MCF 10A (cell line): ENCODE results near the gene ZNF70. TPM values are rescaled to one million over a fixed set of nuclear protein-coding genes. Genes with fewer than 3 reads are reported as not detected.

Experiments used
- Bru-seq: library from RNA; stranded (reverse); fragments of 400-500 nt; gene quantifications from one replicate; lab custom pipeline; 2021; lab: Mats Ljungman, UMichigan
- BruChase-seq, 2 experiments: library from RNA; stranded (reverse); fragments of 400-500 nt; gene quantifications; one replicate each; lab custom pipeline; 2021; lab: Mats Ljungman, UMichigan
- BruUV-seq: library from RNA; stranded (reverse); fragments of 400-500 nt; replicated peaks from 2 replicates; lab custom pipeline; 2021; lab: Mats Ljungman, UMichigan
- CTCF ChIA-PET: fragments of 300-600 bp; sonication (Branson Sonifier 250); formaldehyde crosslinking; extraction: SDS; loops from one replicate; lab custom pipeline; 2021; ENCODE audit warnings: antibody characterized with exemption, inconsistent platforms; lab: Yijun Ruan, JAX
- POLR2A ChIA-PET: fragments of 300-600, 350-650 bp; sonication (Branson Sonifier 250); formaldehyde crosslinking; extraction: SDS; loops from one replicate; lab custom pipeline; 2020; ENCODE audit warnings: antibody characterized with exemption, inconsistent platforms; lab: Yijun Ruan, JAX
- DNase-seq: peaks from one replicate; pipeline ENCODE4 v3.0.0-alpha.2; 2018; ENCODE audit not compliant: unreplicated experiment
- H3K27ac Mint-ChIP-seq: one replicate; pipeline ENCODE4 v1.8.0; 2022; ENCODE audit warnings: mild to moderate bottlenecking, low read depth, mixed read lengths; ENCODE audit not compliant: unreplicated experiment
- H3K27me3 Mint-ChIP-seq: one replicate; pipeline ENCODE4 v1.8.0; 2022; ENCODE audit warnings: mixed read lengths; ENCODE audit not compliant: insufficient read depth, unreplicated experiment
- H3K36me3 Mint-ChIP-seq: one replicate; pipeline ENCODE4 v1.8.0; 2022; ENCODE audit warnings: mild to moderate bottlenecking, moderate library complexity, mixed read lengths; ENCODE audit not compliant: insufficient read depth, unreplicated experiment
- H3K4me1 Mint-ChIP-seq: one replicate; pipeline ENCODE4 v1.8.0; 2022; ENCODE audit warnings: mixed read lengths; ENCODE audit not compliant: insufficient read depth, unreplicated experiment
- H3K4me3 Mint-ChIP-seq: one replicate; pipeline ENCODE4 v1.8.0; 2022; ENCODE audit warnings: mild to moderate bottlenecking, moderate library complexity, mixed read lengths; ENCODE audit not compliant: unreplicated experiment
- H3K9me3 Mint-ChIP-seq: one replicate; pipeline ENCODE4 v1.8.0; 2022; ENCODE audit warnings: mixed read lengths; ENCODE audit not compliant: unreplicated experiment
- CTCF ChIP-seq: fragments of 200-600 bp; IDR thresholded peaks from one replicate; pipeline ENCODE4 v1.8.0; 2022; ENCODE audit warnings: antibody characterized with exemption, mild to moderate bottlenecking; ENCODE audit not compliant: unreplicated experiment
- intact Hi-C: fragments of 100-400 bp; cut with micrococcal nuclease; formaldehyde crosslinking; loops from 2 replicates; pipeline ENCODE4 v1.14.1; 2022
- long read RNA-seq: library from polyadenylated mRNA; stranded (forward); transcript quantifications from one replicate; pipeline ENCODE4 v2.0.0, GENCODE V29; 2022
- total RNA-seq: library from RNA; stranded (reverse); gene quantifications from 2 replicates; pipeline ENCODE4 v1.2.3, GENCODE V29; 2022

Gene ZNF70
- total RNA-seq (3.3 and 4.5 TPM in 2 replicates), Bru-seq, nascent RNA (percentile 57 among the genes with signal in this experiment), BruChase-seq, experiment 1, labeled RNA remaining after a 6-hour chase (percentile 72 among the genes with signal in this experiment), BruChase-seq, experiment 2, labeled RNA remaining after a 2-hour chase (percentile 66 among the genes with signal in this experiment)
- long read RNA-seq, full-length matches to known transcripts = 2 of 5 reads
- long read RNA-seq, partial matches to known transcripts = 0 of 5 reads
- long read RNA-seq, other reads (novel, unspliced or antisense) = 3 of 5 reads

DNA sequence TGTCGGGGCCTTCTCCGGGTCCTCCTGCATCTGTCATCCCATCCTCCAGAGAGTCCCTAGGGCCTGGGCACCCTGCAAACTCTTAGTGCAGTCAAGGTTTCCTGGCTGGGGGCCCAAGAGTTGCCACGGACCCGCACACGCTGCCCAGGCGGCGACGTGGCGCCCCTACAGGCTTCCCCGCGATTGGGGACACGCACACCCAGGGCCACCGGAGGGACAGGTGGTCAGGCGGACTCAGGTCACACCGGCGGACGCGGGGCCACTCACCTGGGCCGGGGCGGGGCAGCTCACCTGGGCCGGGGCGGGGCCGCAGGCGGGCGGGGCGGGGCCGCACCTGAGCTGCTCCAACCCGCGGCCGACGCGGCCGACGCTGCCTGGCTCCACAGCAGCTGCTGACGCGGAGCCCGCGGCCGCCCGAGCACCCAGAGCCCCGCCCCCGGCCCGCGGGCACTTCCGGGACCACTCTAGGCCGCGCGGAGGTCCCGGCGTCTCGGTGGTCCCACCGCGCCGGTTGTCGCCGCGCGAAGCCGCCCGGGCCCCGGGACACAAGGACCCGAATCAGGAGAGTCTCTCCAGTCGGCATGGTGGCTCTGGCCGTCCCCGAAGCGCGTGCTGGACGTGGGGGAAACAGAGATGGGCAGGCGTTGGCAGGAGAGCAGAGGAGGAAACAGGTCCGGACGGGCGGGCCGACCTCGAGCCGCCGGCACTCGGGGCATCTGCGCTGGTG is at the start of gene ZNF70:
Gene ZNF70, minus strand, starts transcription at position 399 of the 727 bp plus-strand sequence. CDS start 5,972 bp downstream, outside the sequence.
- no TSS peak for BruUV-seq
- ChIA-PET POLR2A (interaction anchor here (0.6 to 2.6 kb wide), 8 partner anchors 12 to 171 kb away, joined by 3 to 12 read pairs (median 4); partner anchors contain the start of genes CHCHD10 and SLC2A11), CTCF (no interaction called here)
- Mint-ChIP-seq H3K36me3 (no peaks in the 10 kb centered on the region), H3K27ac (peak within 1 kb of the TSS; percentile 73), H3K9me3 (peaks cover 7% of the 10 kb centered on the region), H3K27me3 (no peaks in the 10 kb centered on the region), H3K4me3 (peak within 1 kb of the TSS; percentile 83), H3K4me1 (peaks cover 13% of the 10 kb centered on the region)
- intact Hi-C loops = no loop called here
- TF ChIP-seq CTCF = no peak
- DNase-seq = peak; percentile 84

- no peaks in the 10 kb centered on the region for H3K27me3 Mint-ChIP-seq
- TF ChIP-seq CTCF = no peak
- no peak for DNase-seq
- no peak overlapping the region for H3K27ac Mint-ChIP-seq
- no peak overlapping the region for H3K4me3 Mint-ChIP-seq
- ChIA-PET CTCF (no interaction called here), POLR2A (no interaction called here)
- BruUV-seq = no TSS peak
- H3K4me1 Mint-ChIP-seq = no peaks in the 10 kb centered on the region
- intact Hi-C loops = no loop called here
- H3K36me3 Mint-ChIP-seq = peaks cover 99% of the 10 kb centered on the region
- no peaks in the 10 kb centered on the region for H3K9me3 Mint-ChIP-seq
Observed at GRCh38 chr22:23796461-23796860, 45.5 kb upstream of the ZNF70 start.

DNA sequence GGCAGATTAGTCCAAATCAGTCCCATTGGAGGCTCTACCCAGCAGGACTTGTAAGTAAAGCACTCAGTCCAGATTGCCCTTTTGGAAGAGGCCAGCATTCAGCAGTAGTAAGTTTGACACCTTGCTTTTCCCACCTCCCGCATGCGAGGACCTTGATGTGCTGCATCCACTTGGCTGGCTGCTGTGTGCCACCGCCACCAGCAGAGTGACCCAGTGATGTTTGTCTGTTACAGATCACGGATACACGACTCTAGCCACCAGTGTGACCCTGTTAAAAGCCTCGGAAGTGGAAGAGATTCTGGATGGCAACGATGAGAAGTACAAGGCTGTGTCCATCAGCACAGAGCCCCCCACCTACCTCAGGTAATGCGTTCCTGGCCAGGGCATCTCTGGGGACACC is 42.4 kb upstream of the ZNF70 start:
- no peak overlapping the region for H3K27ac Mint-ChIP-seq
- peaks cover 73% of the 10 kb centered on the region for H3K36me3 Mint-ChIP-seq
- H3K27me3 Mint-ChIP-seq = no peaks in the 10 kb centered on the region
- no peak overlapping the region for H3K4me3 Mint-ChIP-seq
- TF ChIP-seq CTCF = no peak
- no peak for DNase-seq
- H3K9me3 Mint-ChIP-seq = no peaks in the 10 kb centered on the region
- ChIA-PET CTCF (no interaction called here), POLR2A (no interaction called here)
- intact Hi-C loops = no loop called here
- peaks cover 9% of the 10 kb centered on the region for H3K4me1 Mint-ChIP-seq
- no TSS peak for BruUV-seq
